IPS-NIHi11 (cell line): ENCODE measurements around the gene C12orf60.
A peak's percentile ranks its signal among the peaks of the same experiment; 100 is the strongest.

Experiments used
- DNase-seq: peaks from one replicate; pipeline ENCODE4 v3.0.0; 2012; ENCODE audit warnings: mixed read lengths, low spot score

C12orf60 gene

DNA sequence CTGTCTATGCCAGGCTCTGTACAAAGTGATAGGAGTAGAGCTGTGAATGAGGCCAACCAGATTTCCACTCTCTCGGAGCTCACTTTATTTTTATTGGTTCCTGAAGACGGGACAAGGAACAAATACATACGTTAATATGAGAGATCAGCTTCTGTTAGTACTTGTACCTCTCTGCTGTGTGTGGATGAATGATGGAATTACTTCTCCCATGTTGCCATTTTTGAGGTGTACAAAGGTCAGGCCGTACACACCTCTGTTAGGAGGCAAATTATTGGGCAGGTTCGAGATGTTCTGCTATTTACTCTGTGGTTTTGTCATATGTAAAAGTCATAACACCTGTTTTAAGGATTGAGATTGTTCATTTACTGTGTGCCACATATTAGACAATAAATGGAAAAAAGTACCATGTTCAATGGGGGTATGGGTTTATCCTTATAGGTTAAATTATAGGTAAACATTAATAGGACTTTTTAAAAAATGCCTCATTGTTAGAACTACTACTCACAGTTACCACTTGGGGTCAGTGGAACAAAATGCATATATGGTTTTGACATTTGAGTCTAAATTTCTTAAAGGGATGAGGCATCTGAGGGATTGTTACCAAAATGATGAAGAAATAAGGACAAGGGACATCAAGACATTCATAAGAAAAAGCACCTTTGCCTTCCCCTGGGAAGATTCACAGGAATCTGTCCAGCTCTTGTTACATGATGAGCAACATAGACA is 27.1 kb upstream of the C12orf60 start:
- DNase-seq, result no peak

DNA sequence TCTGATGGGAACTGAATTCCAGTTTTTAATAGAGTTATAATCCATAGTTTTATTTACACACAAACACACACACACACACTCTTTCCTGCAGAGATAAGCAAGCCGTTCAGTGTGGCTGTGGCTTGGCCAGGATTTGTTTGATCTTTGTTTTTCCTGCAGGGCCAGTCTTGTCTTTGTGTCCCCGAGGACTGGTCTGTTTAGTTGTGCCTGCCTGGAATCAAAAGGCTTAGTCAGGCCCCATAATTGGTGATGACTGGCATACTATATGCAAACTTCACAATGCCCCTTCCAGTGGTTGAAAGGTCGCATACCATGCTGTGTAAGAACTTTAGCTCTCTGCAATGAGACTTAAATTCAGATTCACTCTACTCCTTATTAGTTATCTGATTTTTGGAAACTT is 26.2 kb upstream of the C12orf60 start:
- no peak for DNase-seq

DNA sequence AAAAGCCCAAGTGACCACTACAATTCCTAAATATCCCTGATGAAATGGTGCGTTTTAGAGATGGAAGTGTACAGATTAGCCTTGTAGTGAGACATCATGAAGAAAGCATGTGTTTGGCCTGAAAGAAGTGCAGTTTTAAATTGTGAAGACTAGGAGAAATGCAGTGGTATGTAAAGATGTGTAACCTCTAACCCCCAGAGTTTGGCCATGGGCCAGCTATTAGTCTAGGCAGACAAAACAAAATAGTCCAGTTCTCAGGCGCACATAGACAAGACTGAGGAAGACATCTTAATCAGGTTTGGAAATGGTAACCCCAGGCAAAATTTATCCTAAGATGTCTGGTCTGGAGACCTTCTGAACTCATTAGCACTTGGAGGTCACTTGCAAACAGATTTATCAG is 23.6 kb upstream of the C12orf60 start:
- no peak for DNase-seq

DNA sequence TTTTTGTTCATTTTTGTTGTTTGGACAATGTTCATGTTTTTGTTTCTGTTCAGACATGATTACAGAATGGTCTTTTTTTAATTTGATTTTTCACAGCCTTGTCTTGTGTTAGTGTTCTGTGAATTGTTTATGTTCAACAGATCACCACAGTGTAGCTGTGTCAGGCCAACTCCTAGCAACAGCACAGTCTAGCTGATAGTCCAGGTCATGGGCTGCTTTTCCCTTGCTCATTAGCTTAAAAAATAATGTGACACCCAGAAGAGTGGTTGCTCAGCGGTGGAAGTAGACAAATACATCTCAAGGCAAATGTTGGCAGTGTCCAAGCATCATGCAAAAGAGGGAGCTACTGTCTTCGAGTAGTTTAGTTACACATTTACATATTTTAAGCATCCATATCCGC is 22.6 kb upstream of the C12orf60 start:
- DNase-seq, result no peak

DNA sequence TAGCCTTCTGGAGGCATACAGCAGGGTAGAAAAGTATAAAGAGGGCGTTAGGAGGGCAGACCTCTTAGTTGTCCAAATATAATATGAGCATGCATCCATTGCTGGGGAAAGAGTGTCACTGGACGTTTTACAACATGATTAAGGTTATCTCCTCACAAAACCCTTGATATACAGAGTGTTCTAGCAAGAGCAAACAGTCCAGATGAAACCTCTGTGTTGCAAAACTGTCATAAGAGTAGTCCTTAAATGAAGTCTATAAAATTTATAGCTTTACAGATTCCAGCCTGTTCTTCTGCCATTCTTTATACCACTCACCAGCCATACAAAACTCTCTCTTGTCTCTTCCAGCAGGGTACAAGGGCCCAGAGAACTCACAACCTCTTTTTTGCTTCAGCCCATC is 21.9 kb upstream of the C12orf60 start:
- no peak for DNase-seq

DNA sequence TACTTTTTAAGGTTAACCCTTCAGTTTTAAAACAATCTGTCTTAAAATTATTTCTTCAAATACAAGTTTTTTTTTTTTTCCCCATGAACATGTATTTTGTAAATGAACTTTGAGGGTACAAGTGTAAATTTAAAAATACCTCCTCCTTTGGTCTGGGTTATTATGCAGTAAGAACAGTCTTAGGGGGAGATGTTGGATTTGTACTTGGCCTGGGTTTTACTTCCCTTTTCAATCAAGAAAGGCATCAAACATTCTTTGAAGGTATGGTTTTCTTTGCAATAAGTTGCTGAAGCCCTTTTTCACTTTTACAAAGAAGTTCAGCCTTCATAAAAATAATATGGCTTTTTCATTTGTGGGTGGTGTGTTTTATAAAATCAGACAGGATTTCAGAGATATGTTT is 20.7 kb upstream of the C12orf60 start:
- no peak for DNase-seq

DNA sequence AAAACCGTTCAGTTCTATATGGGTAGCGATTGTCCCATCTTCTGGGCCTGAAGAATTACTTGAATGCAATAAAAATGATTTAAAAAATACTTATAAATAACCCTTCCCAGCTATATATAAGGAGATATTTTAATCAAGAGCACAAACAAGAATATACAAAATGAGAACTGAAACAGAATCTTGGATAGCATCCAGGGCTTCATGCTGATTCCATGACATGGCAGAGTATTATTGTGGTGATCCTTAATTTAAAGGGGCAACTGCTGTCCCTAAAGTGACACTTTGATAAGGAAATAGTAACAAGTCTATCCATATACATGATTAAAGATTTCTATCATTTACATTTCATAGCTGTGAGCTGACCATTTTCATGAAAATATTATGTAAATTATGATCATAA is 19.0 kb upstream of the C12orf60 start:
- no peak for DNase-seq

DNA sequence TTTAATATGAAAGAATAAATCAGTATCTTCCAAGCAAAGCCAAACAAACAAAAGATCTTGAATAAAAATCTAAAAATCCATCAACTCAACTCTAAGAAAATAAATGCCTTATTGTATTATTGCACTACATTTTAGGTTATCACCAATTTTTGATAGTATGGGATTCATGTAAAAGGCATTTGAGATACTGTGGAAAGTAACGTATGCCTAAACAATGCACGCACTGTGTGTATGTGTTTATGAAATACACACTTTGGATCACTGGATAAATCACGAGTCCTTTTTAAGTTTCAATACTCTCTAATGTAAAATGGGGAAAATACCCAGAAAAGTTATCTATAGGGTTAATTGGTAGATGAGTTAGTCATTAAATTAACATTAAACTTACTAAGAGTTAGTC is 17.9 kb upstream of the C12orf60 start:
- DNase-seq, result no peak

DNA sequence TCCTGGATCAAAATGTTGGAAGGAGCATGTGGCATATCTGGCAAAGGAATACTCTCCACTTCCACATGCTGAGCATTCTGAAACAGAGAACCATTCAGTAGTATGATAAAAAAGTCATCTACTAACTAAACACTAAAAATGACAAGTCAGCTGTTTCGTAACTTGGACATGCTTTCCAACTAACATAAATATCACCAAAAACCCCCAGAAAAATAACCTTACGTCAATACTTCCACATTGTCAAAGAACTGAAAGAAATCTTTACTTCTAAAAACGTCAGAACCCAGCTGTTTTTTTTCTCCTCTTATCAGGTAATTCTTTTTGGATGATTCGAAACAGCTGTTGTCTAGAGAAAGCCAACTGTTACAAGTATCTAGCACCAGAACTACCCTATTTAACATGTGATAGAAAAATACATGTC is 8.4 kb upstream of the C12orf60 start:
- DNase-seq, result no peak

DNA sequence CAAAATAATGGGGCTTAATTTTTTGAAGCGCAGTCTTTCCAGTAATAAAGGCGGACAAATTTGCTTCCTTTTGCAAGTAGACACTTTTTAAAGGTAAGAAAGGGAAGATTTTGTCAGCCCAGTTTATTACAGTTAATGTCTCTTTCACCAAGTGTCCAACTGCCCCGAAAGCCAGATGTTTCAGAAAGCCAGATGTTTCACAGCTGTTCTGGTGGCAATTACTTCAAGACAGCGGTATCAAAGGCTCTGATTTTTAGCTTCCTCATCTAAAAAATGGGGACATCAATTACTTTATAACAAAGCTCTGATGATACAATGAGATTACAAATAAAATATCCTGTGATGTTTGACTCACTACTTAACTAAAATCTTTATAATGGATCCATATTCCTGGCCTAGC is 1.2 kb upstream of the C12orf60 start:
- DNase-seq, result no peak

DNA sequence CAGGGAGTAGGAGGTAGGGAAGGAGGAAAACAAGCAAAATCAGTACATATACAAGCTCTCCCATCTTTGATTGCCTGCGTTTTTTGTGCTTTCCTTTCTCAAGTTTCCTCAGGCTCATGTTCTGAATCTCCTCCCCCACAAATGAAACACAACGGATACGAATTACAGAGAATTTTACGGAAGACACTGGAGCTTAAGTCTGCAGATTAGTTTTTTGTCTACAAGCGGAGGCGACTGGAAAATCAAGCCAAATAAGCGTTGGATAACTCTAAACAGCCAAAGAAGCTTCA is 804 bp upstream of the C12orf60 start:
- no peak for DNase-seq

DNA sequence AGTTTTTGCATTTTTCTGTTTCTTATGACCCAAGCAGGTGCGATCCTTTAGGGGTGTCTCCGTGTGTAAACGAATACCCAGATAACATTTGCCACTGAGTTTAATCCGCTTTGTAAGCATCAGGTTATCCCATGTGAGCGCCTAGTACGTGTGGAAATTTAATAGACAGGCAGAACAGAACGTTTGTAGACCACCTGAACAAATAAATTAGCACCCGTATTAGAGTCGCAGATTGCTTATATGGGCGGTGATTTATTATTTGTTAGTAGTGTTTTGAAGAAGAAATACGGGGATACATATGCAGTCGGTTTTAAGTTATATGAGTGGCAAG is 325 bp downstream of the C12orf60 start:
- no peak for DNase-seq

DNA sequence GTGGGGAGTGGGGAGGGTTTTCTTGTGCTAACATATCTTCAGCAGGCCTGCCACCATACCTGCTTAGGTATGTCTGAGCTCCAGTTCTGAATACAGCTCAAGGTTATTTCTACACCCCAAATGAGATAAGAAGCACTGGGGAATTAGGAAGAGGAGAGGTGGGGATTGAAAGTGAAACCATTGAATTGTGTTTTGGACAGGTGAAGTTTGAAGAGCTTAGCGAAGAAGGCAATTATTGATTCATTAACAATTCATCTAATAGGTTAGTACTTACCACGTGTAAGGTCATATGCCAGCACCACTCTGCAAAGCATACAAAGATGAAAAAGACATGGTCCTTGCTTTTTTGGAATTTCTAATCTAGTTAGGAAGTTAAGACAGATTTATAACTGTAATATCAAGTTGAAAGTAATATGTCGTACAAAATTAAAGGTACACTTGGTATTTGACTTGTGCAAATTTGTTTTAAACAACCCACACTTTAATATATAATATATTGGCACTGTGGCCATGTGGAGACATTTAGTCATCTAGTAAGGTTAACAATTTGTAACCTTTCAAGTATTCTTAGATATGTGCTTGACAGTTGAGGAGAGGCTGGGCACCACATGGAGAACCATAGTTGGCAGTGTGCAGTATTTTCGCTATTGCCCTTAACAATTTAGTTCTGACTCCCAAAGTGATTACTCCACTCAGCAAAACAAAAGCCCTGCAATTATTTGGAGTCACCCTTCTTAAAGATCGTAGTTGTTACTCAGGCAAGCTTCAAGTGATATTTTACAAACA is 6.9 kb downstream of the C12orf60 start:
- no peak for DNase-seq

DNA sequence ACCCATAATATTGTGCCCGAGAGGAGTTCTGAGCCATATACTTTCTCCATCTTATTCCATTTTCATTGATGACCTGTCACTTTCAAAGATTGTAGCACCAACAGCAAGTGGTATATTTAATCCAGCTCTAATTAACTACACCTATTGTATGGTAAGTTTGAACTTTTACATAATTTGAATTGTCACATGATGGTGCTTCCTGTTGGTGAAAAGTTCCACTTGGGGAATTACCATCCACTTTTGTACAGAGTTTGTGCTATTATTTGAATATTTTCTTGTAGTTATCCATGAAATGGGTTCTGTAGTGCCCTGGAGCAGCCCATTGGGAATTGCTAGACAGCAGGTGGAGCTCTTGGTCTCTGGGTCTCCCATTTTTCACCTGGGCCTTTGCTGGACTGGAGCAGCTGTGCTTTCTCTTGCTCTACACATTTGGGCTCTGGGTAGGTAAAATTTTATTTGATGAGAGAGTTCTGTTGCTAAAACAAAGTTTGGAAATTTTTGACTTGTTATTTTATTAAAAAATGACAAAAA is 7.5 kb downstream of the C12orf60 start:
- DNase-seq, result peak; percentile 44

DNA sequence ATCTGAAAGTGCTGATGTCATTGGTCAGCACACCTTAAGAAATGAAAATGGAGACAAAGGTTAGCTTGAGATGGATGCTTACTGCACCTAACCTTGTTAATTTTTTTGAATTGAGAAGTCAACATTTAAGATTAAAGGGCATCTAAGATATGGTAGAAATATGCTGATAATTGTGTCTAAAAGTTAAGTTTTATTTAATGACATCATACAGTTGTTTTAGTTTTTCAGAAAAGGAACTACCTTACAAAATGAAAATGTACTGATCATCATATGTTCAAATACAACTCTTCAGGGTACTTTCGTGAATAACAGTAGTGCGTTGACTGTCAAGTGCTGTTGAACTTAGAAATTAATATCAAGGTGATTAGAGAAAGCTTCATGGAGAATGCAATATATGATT is 8.0 kb downstream of the C12orf60 start:
- no peak for DNase-seq

DNA sequence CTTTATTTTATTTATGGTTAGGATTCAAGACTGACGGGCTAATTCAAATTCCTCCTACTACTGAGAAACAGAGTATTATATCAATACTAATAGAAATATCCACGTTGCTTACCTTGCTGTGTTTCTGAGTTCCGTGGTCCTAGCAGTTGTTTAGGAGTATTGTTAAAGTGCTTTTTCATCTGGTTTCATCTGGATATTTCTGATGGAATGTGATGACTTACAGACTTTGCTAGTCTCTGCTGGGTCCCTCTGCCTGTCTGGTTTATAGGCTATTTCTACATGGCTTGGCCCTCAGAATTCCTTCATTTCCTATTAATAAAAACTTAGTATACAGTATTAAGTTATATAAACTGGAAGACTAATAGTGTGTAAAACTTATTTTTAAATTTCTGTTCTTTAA is 10.5 kb downstream of the C12orf60 start, which contains the start of gene SMCO3:
TSS of gene SMCO3 (minus strand) at position 169 of the 400 bp plus-strand sequence. CDS start 7,502 bp downstream, outside the sequence.
- no peak for DNase-seq

DNA sequence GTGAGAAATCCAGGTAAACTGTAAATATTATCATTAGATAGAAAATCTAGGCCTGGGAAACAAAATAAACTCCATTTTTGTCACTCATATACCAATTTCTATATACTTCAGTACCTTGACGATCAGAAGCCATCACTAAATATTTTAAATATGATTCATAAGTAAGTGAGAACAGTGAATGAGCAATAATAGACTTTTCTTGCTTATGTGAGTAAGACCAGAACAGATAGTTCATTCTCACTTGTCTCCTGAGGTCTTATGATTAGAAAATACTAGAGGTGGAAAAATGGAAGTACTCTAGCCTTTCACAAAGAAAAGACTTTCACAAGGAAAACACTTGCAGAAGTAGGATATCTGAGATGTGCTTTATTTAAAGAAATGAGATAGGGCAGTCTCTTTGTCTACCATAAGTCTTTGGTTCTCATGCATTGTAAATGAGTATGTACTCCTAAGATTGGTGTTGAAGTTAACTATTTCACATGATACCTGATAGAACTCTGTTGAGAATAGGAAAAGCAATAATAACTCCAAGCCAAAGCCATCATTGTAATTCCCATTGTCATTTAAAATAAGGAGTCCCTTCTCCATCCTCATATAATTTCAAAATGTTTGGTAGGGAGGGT is 20.7 kb downstream of the C12orf60 start:
- DNase-seq, result no peak

DNA sequence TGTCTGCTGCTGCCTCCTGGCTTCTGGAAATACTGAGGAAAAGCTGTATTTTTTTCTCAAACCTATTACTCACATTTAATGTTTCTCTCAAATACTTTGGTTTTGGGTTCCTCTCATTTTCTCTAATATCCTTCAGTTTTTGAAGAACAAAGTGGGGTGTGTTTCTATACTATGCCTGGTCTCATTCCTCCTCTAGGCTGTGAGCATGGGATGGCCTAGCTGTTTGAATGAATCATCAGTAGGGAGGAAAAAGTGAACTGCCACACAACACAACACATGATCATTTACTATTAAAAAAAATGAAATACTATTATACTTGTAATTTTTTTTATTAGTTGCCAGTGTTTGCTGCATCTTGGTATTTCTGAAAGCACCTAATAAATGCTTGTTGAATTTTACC is 21.8 kb downstream of the C12orf60 start:
- no peak for DNase-seq

DNA sequence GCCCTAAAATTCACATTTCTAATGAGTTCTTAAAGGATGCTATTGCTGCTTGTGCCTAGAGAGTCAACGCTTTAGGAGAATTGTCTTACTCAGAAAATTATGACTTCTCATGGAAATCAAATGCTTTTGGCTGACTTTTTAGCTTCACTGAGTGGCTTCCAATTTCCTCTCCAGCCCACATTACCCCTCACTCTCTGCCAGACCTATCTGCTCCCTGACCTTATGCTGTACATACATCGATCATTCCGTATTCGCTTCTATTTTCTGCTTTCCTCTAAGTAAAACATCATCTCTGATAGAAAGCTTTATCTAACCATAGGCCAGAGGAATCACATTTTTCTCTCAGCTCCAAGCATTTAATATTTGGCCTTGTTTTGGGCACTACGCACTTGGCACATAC is 23.0 kb downstream of the C12orf60 start:
- DNase-seq, result no peak

DNA sequence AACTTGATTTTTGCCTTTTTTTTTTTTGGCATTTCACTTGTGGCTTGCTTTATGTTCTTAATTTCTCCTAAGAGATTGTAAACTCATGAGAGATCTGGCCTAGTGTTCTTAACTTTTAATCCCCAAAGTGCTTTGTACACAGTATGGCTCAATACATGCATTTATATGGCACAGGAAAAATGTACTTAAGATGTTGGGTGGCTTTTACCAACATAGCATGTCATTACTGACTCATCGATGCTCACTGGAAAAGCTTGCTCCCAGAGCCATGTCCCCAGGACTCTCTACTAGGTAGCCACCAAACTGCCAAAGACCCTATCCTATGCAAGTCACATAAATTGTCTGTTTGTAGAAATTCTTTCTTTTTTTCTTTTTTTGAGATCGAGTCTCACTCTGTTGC is 23.6 kb downstream of the C12orf60 start:
- no peak for DNase-seq

DNA sequence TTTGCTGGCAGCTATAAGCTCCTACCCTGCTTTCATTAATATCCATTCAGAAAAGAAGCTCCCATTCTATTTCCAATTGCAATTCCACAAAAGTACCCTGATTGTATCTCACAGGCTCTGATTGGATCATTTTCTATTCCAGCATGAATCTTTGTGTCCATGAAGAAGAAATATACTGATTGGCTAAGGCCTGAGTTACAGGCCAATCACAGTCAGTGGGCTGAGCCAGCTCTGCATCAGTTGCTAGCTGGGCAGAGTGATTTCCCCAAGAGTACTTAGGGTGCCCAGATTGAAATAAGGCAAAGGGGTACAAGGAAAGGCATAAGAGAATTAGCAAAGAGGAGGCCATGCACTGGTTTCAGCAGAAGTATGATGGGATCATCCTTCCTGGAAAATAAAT is 25.4 kb downstream of the C12orf60 start:
- peak; percentile 51 for DNase-seq

DNA sequence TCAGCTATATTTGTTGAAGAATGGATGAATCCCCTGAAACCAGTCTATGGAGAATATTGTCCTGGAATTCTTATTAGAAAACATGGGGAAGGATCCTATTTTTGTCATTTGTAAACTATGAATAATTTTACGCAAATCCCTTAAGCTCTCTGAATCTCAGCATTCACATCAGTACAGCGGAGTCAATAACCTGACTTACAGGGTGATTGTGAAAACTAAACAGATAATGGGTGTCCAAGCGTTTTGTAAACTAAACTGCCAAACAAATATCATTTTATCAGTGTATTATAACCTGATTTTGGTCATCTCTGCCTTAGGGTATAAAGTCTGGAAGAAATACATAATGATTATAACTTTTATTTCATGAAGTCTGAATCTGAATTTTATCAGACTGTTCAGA is 29.9 kb downstream of the C12orf60 start:
- no peak for DNase-seq

DNA sequence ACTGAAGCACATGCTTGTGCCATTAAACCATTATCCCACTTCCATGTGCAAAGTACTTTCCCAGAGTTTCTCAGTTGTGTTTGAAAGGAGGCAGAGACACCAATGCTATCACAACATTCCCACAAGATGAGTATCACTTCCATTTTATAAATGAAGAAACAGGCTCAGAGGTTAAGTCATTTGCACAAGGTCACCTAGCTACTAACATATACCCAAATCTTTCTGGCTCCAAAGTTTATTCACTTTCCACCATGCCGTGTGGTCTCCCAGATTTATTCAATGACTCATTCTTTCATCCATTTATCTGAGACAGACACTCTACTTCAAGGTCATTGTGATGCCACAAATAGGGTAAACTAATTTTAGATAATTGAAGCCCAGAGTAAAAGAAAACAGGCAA is 30.5 kb downstream of the C12orf60 start:
- no peak for DNase-seq
